Astrocyte of the spinal cord (primary cell): ENCODE measurements around the gene G0S2.

Source experiments
- DNase-seq: peaks from one replicate; pipeline ENCODE4 v3.0.0; 2011; ENCODE audit warnings: low read depth, low spot score
- H3K4me3 ChIP-seq: 2 replicates; pipeline ENCODE4 v1.5.1; 2011; ENCODE audit warnings: low read depth, mild to moderate bottlenecking, low read length, moderate library complexity
- CTCF ChIP-seq: IDR thresholded peaks from 2 replicates; pipeline ENCODE4 v1.5.1; 2012; ENCODE audit warnings: low read depth, mild to moderate bottlenecking, low read length, inconsistent platforms
- in situ Hi-C: cut with HindIII; loops from 2 replicates; pipeline ENCODE4 v1.10.0; 2017; ENCODE audit warnings: low sequenced_read_pairs

The G0S2 gene

GRCh38 chr1:209674957-209675564, at the start of gene G0S2:
G0S2 (plus strand) TSS chr1:209675412; CDS start chr1:209675685, 273 bp downstream.
- H3K4me3 ChIP-seq: peak within 1 kb of the TSS; percentile 40
- TF ChIP-seq CTCF: no peak
- in situ Hi-C loops: no loop called here
- peak; percentile 54 for DNase-seq

- TF ChIP-seq CTCF: no peak
- DNase-seq: no peak
- no peak overlapping the region for H3K4me3 ChIP-seq
- in situ Hi-C loops: no loop called here
Measured at GRCh38 chr1:209625791-209626285, 49.4 kb upstream of the G0S2 start.

GRCh38 chr1:209626346-209627026, 48.7 kb upstream of the G0S2 start:
- TF ChIP-seq CTCF: no peak
- no peak overlapping the region for H3K4me3 ChIP-seq
- DNase-seq: no peak
- in situ Hi-C loops: no loop called here

GRCh38 chr1:209627027-209627731, 48.0 kb upstream of the G0S2 start:
- in situ Hi-C loops: no loop called here
- no peak for TF ChIP-seq CTCF

GRCh38 chr1:209627732-209628196, 47.4 kb upstream of the G0S2 start:
- peak; percentile 99 for TF ChIP-seq CTCF
- no peak overlapping the region for H3K4me3 ChIP-seq
- DNase-seq: peak; percentile 68
- in situ Hi-C loops: no loop called here

More at GRCh38 chr1:209627027-209627731, 48.0 kb upstream of the G0S2 start:
- H3K4me3 ChIP-seq: no peak overlapping the region
- DNase-seq: no peak

- no peak for TF ChIP-seq CTCF
- DNase-seq: no peak
- H3K4me3 ChIP-seq: no peak overlapping the region
- in situ Hi-C loops: no loop called here
Measured at GRCh38 chr1:209628618-209629299, 46.5 kb upstream of the G0S2 start.
